Medulla oblongata (tissue), 1 donor: ENCODE results near the gene AFTPH.

Experiments
- DNase-seq: peaks from one replicate; pipeline ENCODE4 v3.0.0-alpha.2; 2015; ENCODE audit errors: extremely low spot score

Gene AFTPH

DNA sequence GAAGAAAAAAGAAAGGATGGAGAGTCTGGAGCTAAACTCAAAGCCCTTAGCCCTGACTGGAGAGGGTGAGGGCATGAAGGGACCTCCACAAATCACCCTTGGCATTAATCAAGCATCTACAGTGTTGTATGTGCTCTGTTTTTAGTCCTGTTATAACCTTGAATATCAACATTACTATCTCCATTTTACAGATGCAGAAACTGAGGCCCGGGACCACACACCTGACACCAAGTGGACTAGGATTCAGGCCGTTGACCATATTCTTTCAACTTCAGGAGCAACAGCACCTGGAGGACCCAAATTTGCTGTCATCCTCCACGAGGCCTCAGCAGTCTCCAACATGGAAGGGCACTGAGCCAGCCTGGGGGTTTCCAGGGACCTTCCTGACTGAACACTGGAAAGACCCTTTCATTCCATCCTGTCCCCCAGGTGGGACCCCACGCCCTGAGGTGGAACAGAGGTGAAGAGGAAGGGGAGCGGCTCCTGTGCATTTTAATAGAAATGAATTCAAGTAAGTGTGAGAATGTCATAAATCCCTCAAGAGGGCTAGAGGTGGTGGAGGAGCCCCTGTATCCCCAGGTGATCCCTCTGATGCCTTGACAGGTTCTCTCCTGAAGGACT lies 88.6 kb downstream of the AFTPH start:
- no peak for DNase-seq

DNA sequence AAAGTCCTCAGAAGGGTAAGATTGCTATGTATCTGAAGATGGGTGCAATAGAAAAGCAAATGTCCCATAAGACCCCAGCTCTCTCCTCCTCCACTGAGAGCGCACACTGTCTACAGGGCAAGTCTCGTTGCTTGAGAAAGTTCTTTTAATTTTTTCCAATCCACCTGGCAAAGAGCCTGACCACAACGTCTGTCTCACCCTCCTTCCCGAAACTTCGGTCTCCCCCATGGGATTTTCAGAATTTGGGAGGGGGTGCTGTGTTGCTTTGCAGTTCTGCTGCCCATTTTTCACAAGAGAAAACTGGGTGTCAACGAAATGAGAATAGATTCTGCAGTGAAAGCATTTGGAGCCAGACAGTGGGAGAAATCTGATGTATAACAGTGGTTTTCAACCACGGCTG lies 89.1 kb downstream of the AFTPH start:
- DNase-seq, result no peak

DNA sequence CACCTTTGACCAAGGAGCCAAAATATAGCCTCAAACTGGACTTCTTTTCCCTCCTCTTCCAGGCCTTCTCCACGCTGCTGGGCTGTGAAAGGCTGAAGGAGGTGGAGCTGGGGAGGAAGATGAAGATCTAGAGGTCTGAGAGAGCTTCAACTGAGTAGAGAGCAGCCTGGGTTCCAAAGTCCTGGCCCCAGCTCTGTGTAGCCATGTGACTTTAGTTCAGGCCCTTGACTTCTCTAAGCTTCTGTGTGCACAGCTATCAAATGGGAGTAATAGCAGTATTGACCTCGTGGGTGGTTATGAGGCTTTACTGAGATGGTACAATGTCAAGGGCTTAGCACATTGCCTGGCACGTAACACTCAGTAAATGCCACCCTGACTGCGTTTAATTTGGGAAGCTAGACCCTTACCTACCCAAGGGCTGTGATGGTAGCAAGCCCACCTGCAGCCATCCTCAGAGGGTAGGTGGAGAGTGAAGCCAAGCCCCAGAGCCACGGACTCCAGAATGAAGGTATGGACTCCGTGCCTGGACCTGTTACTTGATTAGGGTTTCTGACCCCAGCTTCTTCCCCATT lies 91.2 kb downstream of the AFTPH start:
- DNase-seq, result no peak

DNA sequence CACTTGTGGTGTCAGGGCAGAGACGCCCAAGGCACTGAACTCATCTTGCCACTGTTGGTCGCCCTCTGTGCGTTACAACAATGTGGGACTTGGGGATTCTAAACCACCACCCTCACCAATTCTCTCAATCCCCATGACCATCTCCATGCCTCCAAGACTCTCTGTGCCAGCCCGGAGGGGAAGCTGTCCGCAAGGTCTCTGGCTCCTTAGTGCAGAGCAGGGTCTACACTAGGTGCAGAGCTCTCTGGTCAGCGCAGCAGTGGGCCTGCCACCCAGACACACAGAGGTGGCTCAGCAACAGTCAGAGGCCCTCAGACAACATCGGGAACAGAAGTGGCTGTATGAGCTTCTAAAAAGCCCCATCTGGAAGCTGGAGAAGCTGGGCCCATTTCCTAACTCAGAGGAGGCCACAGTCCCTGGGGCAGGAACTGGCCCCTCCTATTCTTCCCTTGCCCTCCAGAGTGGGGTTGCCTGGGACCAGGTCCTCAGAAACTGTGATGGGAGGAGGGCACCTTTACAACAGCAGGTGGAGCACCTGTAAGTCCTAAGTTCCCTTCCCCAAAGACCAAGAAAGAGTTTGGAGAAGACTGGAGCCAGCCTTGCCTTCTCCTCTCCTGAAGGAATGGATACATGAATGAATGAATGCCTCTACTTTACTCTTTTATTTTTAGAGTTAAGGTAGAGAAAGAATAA lies 91.9 kb downstream of the AFTPH start:
- no peak for DNase-seq

DNA sequence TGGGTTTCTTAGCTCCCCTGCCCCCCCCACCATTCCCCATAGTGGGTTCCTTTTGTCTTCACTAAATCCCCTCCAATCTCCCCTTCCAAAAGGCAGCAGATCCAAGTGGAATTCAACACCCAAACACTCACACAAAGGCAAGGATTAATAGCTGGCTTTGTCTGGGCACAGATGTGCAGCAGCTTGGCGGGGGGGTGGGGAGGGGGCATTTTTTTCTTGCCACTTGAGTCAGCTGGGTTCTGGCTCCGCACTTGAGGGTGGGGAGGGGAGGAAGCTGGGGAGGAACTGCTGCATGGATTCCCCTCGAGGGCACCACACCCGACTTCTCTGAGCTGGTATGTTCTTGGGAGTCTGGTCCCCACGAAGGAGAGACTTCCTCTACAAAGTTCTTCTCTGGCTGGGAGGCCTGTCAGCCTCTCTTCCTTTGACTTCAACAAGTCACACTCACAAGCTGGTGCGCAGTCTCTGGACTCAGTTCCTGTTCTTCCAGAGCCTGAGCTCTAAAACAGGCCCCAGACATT lies 93.6 kb downstream of the AFTPH start:
- peak; percentile 52 for DNase-seq

DNA sequence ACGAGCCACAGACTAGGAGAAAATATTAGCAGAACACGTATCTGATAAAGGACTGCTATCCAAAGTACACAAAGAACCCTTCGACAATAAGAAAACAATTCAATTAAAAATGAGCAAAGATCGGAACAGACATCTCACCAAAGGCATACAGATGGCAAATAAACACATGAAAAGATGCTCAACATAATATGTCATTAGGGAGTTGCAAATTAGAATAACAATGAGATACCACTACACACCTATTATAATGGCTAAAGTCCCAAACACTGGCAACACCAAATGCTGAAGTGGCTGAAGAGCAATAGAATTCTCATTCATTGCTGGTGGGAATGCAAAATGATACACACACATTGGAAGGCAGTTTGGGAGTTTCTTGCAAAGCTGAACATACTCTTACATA lies 96.5 kb downstream of the AFTPH start:
- no peak for DNase-seq

DNA sequence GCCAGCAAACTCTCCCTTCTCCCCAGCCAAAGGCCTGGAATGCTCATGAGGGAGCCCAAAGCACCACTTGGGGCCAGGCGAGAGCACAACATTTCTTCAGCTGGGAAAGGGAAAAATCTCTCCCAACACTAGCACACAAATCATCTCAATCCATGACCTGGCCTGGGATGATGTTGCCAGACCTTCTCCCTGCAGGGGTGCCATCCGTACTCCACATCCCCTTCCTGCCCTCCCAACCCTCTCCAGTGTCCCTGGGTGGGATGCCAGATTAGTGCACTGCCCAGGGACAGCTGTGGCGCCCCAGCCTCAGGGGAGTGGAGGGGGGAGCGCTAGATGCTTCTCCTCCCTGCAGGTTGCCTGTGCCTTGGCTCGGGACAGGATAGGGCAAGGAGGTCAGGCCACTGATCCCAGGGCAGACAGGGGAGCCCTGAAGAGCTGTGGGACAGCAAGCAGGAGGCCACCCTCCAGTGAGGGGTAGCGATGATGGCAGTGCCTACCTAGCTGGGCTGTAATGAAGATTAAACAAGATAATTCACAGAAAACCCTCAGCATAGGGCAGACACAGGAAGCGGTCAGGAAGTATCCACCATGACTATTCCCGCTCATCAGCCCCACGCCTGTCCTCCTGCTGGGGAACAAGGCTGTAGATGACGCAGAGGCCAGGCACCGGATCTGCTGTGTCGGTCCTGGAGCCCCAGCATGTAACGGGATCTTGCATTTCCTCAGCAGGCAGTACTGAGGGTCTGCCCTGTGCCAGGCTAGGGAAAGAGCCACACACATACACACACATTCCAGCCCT lies 98.5 kb downstream of the AFTPH start:
- peak; percentile 59 for DNase-seq

DNA sequence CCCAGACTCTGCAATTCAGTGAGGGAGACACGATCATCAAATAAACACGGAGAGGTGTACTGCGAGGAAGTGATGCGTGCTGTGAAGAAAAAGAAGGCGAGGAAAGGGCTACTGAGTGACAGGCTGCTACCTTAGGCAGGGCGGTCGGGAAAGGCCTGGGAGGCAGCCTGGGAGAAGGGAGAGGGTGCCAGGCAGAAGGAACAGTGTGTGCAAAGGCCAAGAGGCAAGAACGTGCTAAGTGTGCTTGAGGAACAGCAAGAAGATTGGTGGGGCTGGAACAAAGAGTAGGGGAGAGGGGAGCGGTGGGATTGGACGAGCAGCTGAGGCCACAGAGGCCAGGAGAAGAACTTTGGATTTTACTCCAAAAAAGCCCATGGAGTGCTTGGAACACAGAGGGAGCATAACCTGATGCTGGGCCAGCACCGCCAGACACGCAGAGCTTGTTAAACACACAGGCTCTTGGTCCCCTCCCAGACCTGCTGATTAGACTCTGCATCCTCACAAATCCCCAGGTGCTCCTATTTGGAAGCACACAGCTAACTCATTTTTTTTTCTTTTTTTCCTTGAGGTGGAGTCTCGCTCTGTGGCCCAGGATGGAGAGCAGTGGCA lies 99.2 kb downstream of the AFTPH start:
- no peak for DNase-seq

DNA sequence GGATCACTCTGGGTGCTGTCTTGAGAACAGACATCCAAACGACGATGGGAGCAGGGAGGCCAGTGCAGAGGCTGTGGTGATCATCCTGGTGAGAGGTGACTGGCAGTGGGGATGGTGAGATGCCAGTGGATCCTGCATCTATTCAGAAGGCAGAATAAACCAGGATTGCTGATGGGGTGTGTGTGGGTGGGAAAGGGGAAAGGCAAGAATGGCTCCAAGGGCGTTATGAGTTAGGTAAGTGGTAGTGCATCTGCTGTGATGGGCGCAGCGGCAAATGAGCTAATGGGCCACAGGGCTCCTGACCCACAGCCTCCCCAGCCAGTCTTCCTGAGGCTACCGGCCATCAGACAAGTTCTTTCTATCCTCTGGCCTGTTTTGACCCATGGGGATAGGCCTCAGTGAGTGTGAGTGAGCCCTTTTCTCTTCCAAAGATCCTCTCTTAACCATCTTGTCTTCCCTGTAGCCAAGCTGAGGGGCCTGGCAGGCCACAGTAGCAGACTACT lies 100.0 kb downstream of the AFTPH start:
- no peak for DNase-seq

DNA sequence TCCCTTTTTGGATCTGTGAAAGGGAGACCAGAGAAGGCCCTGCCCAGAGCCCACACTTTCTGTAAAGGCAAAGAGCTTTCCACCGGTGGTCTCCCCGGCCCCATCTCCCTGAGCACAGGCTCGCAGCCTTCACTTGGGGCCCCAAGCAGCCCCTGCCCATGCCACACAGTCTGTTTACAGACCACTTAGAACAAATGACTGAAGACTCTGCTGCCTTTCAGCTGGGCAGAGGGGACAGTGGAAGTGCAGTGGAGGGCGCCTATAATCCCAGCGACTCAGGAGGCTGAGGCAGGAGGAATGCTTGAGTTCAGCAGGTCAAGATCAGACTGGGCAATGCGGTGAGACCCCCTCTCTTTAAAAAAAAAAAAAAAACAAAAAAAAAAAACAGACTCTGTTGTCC lies 100.7 kb downstream of the AFTPH start:
- DNase-seq, result no peak

DNA sequence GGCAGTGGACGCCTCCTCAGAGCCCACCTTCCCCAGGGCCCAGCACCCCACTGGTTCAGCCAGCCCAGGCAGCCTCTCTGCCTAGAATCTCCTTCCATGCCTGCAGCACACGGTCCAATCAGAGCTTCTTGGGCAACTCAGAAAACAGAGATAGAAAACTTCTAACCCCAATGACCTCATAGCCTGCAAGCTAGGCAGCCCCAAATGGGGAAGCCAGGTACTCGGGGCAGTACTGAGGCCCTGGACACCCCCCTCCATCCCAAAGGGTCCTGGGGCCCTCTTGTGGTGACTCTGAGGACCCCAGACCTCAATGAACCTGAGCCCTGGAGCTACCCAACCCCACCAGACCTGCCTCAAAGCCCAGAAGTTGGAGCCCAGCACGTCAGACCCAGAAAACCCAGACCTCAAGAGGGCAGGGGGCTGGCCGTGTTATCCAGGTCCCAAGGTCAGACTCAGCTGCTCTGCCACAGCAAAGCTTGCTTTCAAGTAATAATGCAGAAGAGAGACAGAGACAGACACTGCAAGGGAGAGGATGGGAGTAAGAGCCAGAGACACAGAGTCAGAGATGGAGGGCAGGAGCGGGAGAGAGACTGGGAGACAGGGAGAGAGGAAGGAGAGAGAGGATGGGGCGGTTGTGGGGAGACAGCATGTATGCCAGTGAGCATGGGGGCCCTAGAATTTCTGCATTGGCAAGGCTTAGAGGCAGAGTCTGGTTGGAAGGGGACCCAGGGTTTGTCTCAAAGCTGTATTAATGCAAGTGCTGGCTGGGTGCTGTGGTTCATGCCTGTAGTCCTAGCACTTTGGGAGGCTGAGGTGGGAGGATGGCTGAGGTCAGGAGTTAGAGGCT lies 101.4 kb downstream of the AFTPH start:
- no peak for DNase-seq

DNA sequence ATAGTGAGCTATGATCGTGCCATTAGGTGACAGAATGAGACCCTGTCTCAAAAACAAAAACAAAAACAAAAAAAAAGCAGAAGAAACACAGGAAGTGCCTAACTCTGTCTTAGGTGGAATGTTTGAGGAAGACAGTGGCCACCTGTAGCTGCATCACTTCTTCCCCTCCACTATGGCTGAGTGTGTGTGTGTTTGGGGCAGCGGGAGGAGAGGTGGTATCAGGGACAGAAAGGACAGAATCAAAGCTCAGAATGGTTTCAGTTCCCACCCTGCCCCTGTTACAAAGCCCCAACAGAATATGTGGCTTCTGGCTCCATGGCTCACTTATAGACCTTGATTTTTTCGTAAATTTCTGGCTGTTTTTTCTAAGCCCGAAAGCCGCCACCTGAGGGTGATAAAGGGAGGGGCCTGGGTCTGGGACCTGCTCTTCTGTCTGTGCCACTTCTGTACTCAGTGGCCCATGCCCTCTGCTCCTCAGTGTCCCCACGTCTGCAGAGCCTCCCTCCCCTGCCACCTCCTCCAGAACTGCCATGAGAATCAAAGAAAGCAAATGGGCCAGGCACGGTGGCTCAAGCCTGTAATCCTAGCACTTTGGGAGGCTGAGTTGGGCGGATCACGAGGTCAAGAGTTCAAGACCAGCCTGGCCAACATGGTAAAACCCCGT lies 102.2 kb downstream of the AFTPH start:
- DNase-seq, result no peak

DNA sequence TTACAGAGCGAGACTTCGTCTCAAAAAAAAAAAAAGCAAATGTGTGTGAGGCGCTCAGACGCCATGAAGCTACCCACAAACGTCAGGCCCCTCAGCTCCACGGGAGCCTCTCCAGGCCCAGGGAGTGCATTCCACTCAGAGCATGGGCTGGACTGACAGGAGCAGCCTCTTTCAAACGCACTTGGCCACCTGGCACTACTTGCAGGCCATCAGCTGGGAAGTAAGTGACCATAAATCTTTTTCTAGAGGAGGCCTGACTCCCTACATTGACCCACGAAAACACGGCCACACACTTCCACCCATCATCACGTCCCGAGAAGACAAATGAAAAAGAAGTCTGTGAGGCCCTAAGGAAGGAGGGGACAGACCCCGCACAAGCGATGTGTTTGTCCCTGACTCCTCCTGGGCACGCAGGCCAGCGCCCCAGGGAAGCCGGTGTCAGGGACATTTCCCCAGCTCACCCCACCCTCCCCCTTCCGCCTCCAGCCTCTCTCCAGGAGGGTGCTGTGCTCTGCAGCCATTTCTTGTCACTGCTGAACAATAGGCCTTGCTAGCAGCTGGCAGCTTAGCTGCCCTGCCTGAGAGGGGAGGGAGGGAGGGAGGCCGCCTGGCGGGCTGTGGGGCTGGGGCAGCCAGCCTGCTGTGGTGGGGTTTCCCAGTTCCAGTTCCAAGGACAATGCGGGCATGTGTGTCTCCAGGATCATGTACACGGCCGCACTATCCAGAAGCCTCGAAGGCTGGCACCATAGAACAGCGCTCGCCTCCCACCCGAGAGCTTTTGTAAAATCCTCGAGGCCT lies 103.0 kb downstream of the AFTPH start:
- peak; percentile 81 for DNase-seq

DNA sequence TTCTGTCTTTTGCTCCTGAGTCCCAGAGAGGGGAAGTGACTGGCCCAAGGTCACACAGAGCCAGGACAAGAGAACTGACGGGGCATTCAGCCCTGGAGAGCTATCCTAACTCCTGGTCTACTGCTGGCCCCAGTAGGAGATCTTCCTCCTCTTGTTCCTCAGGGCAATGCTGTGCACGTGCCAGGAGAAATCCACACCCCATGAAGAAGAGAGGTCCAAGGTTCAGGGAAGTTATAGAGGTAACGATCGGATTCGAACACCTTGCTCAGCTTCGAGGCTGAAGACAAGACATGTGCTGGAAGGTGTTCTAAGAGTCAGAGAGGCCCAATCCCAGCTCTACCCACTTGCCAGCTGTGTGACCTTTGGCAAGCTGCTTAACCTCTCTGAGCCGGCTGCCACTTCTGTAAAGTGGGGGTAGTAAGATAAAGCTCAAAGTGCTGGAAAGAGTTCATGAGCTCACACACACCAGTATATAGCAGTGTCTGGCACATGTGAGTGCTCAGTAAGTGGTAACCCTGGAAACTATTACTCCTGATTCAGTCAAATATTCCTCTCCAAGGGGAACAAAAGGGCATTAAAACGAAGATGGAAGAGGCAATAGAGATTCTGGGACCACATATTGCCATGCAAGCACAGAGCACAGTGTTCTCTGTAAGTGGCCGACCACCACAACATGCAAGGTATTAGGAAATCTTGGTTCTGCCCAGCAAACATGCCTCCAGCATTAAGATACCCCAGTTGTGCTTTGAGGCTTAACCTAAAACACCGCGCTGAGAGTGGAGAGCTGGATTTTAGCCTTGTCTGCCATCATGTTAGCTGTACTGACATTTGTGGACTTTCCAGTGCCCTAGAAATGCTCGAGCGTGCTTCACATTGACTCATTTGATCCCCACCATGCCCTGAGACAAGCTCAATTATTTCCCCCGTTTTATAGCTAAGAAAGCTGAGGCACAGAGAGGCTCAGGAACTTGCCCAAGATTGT lies 104.0 kb downstream of the AFTPH start:
- no peak for DNase-seq

DNA sequence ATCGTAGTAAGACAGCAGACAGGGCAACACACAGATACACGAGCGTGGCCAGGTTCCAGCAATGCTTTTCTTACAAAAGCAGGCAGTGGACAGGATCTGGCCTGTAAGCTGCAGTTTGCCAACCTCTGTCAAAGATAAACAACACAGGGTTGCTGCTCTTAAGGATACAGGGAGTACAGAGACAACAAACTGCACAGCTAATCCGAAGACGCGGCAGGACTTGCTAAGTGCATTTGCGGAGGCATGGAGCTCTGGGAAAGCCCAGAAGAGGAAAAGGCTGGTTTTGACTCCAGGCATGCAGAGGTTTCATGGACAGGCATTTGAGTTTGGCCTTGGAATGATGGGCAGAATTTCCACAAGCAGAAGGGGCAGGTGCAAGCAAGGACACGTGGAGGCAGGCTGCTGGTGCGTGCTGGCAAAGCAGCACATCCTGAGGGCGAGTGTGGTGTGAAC lies 105.2 kb downstream of the AFTPH start:
- no peak for DNase-seq

DNA sequence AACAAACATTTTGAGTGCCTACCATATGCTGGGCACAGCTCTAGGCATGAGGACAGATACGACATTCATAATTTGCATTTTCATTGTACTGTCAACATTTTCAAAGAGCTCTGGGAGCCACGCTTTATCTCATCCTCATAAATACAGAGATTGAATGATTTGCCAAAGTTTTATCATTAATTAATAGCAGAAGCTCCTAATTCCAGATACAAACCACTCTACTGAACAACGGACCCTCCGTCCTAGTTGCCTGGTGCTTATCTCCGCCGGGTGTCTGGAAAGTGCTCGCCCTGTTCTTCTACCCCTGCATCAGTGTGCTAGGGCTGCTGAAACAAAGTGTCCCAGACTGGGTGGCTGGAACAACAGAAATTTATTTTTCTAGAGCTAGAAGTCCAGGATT lies 105.7 kb downstream of the AFTPH start:
- DNase-seq, result no peak

DNA sequence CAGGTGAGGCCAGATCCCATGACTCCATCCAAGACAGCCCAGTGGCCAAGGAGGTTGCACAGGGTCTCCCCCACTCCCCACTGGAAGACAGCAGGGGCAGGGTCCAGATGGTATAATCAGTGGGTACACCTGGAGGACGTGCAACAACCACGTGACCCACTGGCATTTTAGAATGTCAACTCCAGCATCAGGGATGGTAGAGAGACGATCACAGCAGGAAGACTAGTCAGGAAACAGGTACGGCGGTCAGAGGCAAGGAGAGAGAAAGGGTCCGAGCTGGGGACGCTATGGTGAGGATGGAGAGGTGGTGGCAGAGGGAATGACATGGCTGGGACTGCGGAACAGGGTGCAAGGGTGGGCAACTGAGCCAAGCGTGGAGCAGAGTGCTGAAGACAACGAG lies 106.6 kb downstream of the AFTPH start:
- DNase-seq, result no peak

DNA sequence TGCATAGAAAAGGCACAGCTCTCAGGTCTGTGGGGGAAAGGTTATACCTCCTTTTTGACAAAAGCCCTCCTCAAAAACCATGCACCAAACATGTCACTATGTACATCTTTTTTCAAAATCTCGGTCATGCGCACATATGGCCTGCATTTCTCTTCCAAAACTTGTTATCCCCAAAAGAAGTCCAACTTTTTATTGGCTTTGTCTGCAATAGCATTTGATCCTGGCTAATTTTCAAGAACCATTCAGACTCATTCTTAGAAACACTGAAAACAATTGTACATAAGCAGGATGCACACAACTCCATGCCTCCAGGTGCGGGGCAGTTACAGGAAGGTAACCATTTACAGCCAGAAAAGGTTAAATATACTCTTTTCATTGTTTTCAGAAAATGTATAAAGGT lies 107.6 kb downstream of the AFTPH start:
- DNase-seq, result no peak
